Measurements from ENCODE around the gene PGAP6. TPM values are rescaled to one million over a fixed set of nuclear protein-coding genes. Genes with fewer than 3 reads are reported as not detected.
"Not testable (repeated sequence)": the region's sequence is repeated elsewhere in the genome, so short reads cannot be mapped to it uniquely, and the experiment has no call there.

Gene PGAP6
- total RNA-seq, 1 donor from 2014 or later: 11.0 TPM

DNA sequence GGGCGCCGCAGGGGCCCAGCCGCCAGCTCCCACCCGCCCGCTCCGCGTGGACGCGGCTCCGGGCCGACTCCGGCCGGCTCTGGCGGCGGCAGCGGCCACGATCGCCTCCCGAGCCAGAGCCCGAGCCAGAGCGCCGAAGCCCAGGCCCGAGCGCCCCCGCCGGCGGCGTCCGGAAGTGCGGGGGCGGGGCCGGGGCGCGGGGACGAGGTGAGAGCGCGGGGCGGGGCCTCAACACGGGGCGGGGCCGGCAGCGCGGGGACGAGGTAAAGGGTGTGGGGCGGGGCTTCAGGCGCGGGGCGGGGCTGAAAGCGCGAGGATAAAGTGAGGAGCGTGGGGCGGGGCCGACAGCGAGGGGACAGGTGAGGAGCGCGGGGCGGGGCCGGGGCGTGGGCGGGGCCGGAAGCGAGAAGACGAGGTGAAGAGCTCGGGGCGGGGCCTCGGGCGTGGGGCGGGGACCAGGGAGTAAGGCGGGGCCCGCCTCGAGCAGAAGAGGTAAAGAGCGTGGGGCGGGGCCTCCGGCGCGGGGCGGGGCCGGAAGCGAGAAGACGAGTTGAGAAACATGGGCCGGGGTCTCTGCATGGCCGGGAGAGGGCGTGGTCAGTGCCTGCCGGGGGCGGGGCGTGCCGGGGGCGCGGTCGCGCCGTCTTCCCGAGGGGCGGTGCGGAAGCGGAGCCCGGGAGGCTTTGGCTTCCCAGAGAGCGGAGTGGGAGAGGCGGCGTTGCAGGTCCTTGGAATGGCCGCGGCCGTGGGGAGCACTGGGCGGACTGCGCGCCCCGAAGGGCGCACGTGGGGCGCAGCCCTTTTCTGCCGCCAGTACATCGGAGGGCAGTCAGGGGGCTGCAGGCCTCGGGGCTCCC, 29.0 kb downstream of the PGAP6 start, which contains the start of gene AXIN1:
AXIN1 (minus strand) TSS at position 177 of the 857 bp plus-strand sequence. CDS start 5,698 bp downstream, outside the sequence.
- Histone ChIP-seq H3K9ac (ENCODE audit: low read depth in 1 of 3, low read length in 3 of 3) (peak within 1 kb of the TSS; percentile 65 to 77 (median 73)), H3K9me3 (ENCODE audit: control insufficient read depth in 3 of 3, low read length in 3 of 3) (no peaks in the 10 kb centered on the region), H3K4me3 (ENCODE audit: low read length in 3 of 3) (peak within 1 kb of the TSS; percentile 70 to 73 (median 70)), H3K4me1 (ENCODE audit: control insufficient read depth in 3 of 3, insufficient read depth in 3 of 3, low read length in 3 of 3) (peaks cover 5 to 9% (median 9%) of the 10 kb centered on the region in 3 donors), H3K27ac (ENCODE audit: low read depth, low read length) (peak within 1 kb of the TSS; percentile 19), H3K36me3 (ENCODE audit: control insufficient read depth in 3 of 3, insufficient read depth in 3 of 3, low read length in 3 of 3) (peaks cover 0 to 5% (median 4%) of the 10 kb centered on the region in 3 donors), H3K27me3 (ENCODE audit: control insufficient read depth in 3 of 3, insufficient read depth in 3 of 3, low read length in 3 of 3) (peaks cover 0 to 2% (median 0%) of the 10 kb centered on the region in 3 donors)

- Histone ChIP-seq H3K9ac (ENCODE audit: low read depth in 1 of 3, low read length in 3 of 3) (peak overlapping the region; percentile 65 to 77 (median 73)), H3K27me3 (ENCODE audit: control insufficient read depth in 3 of 3, insufficient read depth in 3 of 3, low read length in 3 of 3) (no peaks in the 10 kb centered on the region), H3K27ac (ENCODE audit: low read depth, low read length) (no peak overlapping the region), H3K4me1 (ENCODE audit: control insufficient read depth in 3 of 3, insufficient read depth in 3 of 3, low read length in 3 of 3) (peaks cover 5 to 9% (median 9%) of the 10 kb centered on the region in 3 donors), H3K4me3 (ENCODE audit: low read length in 3 of 3) (peak overlapping the region; percentile 70 to 73 (median 70)), H3K9me3 (ENCODE audit: control insufficient read depth in 3 of 3, low read length in 3 of 3) (no peaks in the 10 kb centered on the region), H3K36me3 (ENCODE audit: control insufficient read depth in 3 of 3, insufficient read depth in 3 of 3, low read length in 3 of 3) (peaks cover 4 to 5% (median 4%) of the 10 kb centered on the region in 3 donors)
Measured at GRCh38 chr16:351804-352520, 29.8 kb downstream of the PGAP6 start.

DNA sequence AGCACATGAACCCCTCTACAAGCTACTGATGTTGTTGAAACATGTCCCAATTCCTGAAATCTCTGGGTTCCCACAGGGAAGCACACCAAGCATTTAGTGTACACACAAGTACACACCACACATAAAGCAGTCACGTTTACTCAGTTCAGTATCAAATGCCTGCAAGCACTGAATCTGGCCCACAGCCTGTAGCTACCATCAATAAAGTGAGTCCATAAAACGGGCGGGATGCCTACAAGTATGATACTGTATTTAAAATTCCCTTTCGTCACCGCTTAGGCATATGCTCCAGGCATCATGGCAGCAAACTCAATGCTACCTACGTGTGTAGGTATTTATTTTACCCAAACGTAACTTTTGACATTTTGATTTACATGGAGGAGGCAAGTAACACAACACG, 31.6 kb downstream of the PGAP6 start:
- H3K4me1 ChIP-seq (ENCODE audit: control insufficient read depth in 3 of 3, insufficient read depth in 3 of 3, low read length in 3 of 3): peaks cover 5 to 9% (median 9%) of the 10 kb centered on the region in 3 donors
- no peak overlapping the region for H3K27ac ChIP-seq (ENCODE audit: low read depth, low read length)
- no peak overlapping the region for H3K4me3 ChIP-seq (ENCODE audit: low read length in 3 of 3)
- H3K27me3 ChIP-seq (ENCODE audit: control insufficient read depth in 3 of 3, insufficient read depth in 3 of 3, low read length in 3 of 3): no peaks in the 10 kb centered on the region
- peaks cover 8 to 17% (median 15%) of the 10 kb centered on the region in 3 donors for H3K36me3 ChIP-seq (ENCODE audit: control insufficient read depth in 3 of 3, insufficient read depth in 3 of 3, low read length in 3 of 3)
- H3K9ac ChIP-seq (ENCODE audit: low read depth in 1 of 3, low read length in 3 of 3): no peak overlapping the region
- no peaks in the 10 kb centered on the region for H3K9me3 ChIP-seq (ENCODE audit: control insufficient read depth in 3 of 3, low read length in 3 of 3)

- Histone ChIP-seq H3K4me1 (ENCODE audit: control insufficient read depth in 3 of 3, insufficient read depth in 3 of 3, low read length in 3 of 3) (peaks cover 5 to 9% (median 9%) of the 10 kb centered on the region in 3 donors), H3K36me3 (ENCODE audit: control insufficient read depth in 3 of 3, insufficient read depth in 3 of 3, low read length in 3 of 3) (peaks cover 14 to 24% (median 18%) of the 10 kb centered on the region in 3 donors), H3K27ac (ENCODE audit: low read depth, low read length) (no peak overlapping the region), H3K9ac (ENCODE audit: low read depth in 1 of 3, low read length in 3 of 3) (no peak overlapping the region), H3K9me3 (ENCODE audit: control insufficient read depth in 3 of 3, low read length in 3 of 3) (no peaks in the 10 kb centered on the region), H3K27me3 (ENCODE audit: control insufficient read depth in 3 of 3, insufficient read depth in 3 of 3, low read length in 3 of 3) (no peaks in the 10 kb centered on the region), H3K4me3 (ENCODE audit: low read length in 3 of 3) (no peak overlapping the region)
Measured at GRCh38 chr16:349211-349610, 32.6 kb downstream of the PGAP6 start.

DNA sequence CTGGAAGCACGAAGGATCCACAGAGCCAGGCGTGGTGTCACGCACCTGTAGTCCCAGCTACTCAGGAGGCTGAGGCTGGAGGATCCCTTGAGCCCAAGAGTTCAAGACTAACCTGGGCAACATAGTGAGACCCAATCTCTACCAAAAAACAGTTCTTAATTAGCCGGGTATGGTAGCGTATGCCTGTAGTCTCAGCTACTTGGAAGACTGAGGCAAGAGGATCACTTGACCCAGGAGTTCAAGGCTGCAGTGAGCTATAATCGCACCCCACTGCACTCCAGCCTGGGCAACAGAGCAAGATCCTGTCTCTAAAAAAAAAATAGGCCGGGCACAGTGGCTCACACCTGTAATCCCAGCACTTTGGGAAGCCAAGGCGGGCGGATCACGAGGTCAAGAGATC, 33.3 kb downstream of the PGAP6 start:
- not testable (repeated sequence) for H3K27ac ChIP-seq (ENCODE audit: low read depth, low read length); H3K27me3 ChIP-seq (ENCODE audit: control insufficient read depth in 3 of 3, insufficient read depth in 3 of 3, low read length in 3 of 3); H3K9me3 ChIP-seq (ENCODE audit: control insufficient read depth in 3 of 3, low read length in 3 of 3); H3K9ac ChIP-seq (ENCODE audit: low read depth in 1 of 3, low read length in 3 of 3); H3K4me1 ChIP-seq (ENCODE audit: control insufficient read depth in 3 of 3, insufficient read depth in 3 of 3, low read length in 3 of 3); H3K4me3 ChIP-seq (ENCODE audit: low read length in 3 of 3)
- H3K36me3 ChIP-seq (ENCODE audit: control insufficient read depth in 3 of 3, insufficient read depth in 3 of 3, low read length in 3 of 3): peaks cover 14 to 24% (median 18%) of the 10 kb centered on the region in 3 donors

DNA sequence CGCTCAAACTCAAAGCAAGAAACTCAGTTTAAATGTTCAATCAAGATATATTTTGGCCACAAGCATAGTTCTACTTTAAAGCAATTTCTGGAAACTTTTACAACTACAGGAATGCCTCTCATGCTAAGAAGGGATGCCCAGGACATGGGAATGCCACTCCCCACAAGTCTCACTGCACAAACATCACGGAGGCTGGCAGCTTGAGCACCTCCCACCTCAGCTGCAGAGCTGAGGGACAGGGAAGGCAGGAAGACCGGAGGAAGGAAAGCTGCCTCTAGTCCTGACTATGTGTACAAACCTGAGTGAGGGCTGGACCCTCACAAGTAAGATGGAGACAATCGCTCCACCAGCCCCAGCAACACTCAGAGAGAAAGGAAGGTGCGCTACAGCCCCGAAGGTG, 34.6 kb downstream of the PGAP6 start:
- no peaks in the 10 kb centered on the region for H3K9me3 ChIP-seq (ENCODE audit: control insufficient read depth in 3 of 3, low read length in 3 of 3)
- no peaks in the 10 kb centered on the region for H3K27me3 ChIP-seq (ENCODE audit: control insufficient read depth in 3 of 3, insufficient read depth in 3 of 3, low read length in 3 of 3)
- H3K27ac ChIP-seq (ENCODE audit: low read depth, low read length): no peak overlapping the region
- peaks cover 5 to 9% (median 5%) of the 10 kb centered on the region in 3 donors for H3K4me1 ChIP-seq (ENCODE audit: control insufficient read depth in 3 of 3, insufficient read depth in 3 of 3, low read length in 3 of 3)
- H3K36me3 ChIP-seq (ENCODE audit: control insufficient read depth in 3 of 3, insufficient read depth in 3 of 3, low read length in 3 of 3): peaks cover 14 to 32% (median 18%) of the 10 kb centered on the region in 3 donors
- no peak overlapping the region for H3K4me3 ChIP-seq (ENCODE audit: low read length in 3 of 3)
- no peak overlapping the region for H3K9ac ChIP-seq (ENCODE audit: low read depth in 1 of 3, low read length in 3 of 3)

DNA sequence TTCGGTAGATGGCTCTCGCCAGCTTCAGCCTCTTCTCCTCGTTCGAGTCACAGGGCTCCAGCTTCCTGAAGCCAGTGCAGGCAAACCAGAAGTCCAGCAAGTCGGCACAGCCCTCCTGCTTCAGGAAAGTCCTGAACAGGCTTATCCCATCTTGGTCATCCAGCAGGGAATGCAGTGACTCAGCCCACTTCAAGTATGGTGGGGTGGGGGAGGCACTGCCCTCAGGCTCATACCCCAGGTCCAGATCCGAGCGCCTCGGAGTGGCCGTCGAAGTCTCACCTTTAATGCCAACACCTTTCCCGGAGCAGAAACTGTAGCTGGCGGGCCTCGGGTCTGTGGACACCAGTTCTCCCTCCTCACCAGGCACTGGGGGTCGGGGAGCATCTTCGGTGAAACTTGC, 35.2 kb downstream of the PGAP6 start:
- no peak overlapping the region for H3K9ac ChIP-seq (ENCODE audit: low read depth in 1 of 3, low read length in 3 of 3)
- H3K36me3 ChIP-seq (ENCODE audit: control insufficient read depth in 3 of 3, insufficient read depth in 3 of 3, low read length in 3 of 3): peaks cover 14 to 32% (median 18%) of the 10 kb centered on the region in 3 donors
- peaks cover 3 to 9% (median 3%) of the 10 kb centered on the region in 3 donors for H3K4me1 ChIP-seq (ENCODE audit: control insufficient read depth in 3 of 3, insufficient read depth in 3 of 3, low read length in 3 of 3)
- H3K4me3 ChIP-seq (ENCODE audit: low read length in 3 of 3): no peak overlapping the region
- H3K27ac ChIP-seq (ENCODE audit: low read depth, low read length): no peak overlapping the region
- H3K9me3 ChIP-seq (ENCODE audit: control insufficient read depth in 3 of 3, low read length in 3 of 3): no peaks in the 10 kb centered on the region
- H3K27me3 ChIP-seq (ENCODE audit: control insufficient read depth in 3 of 3, insufficient read depth in 3 of 3, low read length in 3 of 3): no peaks in the 10 kb centered on the region

- Histone ChIP-seq H3K27ac (ENCODE audit: low read depth, low read length) (no peak overlapping the region), H3K9ac (ENCODE audit: low read depth in 1 of 3, low read length in 3 of 3) (no peak overlapping the region), H3K36me3 (ENCODE audit: control insufficient read depth in 3 of 3, insufficient read depth in 3 of 3, low read length in 3 of 3) (peaks cover 14 to 32% (median 18%) of the 10 kb centered on the region in 3 donors), H3K27me3 (ENCODE audit: control insufficient read depth in 3 of 3, insufficient read depth in 3 of 3, low read length in 3 of 3) (no peaks in the 10 kb centered on the region), H3K9me3 (ENCODE audit: control insufficient read depth in 3 of 3, low read length in 3 of 3) (no peaks in the 10 kb centered on the region), H3K4me1 (ENCODE audit: control insufficient read depth in 3 of 3, insufficient read depth in 3 of 3, low read length in 3 of 3) (peaks cover 0 to 1% (median 0%) of the 10 kb centered on the region in 3 donors), H3K4me3 (ENCODE audit: low read length in 3 of 3) (no peak overlapping the region)
Measured at GRCh38 chr16:345772-346171, 36.0 kb downstream of the PGAP6 start.

DNA sequence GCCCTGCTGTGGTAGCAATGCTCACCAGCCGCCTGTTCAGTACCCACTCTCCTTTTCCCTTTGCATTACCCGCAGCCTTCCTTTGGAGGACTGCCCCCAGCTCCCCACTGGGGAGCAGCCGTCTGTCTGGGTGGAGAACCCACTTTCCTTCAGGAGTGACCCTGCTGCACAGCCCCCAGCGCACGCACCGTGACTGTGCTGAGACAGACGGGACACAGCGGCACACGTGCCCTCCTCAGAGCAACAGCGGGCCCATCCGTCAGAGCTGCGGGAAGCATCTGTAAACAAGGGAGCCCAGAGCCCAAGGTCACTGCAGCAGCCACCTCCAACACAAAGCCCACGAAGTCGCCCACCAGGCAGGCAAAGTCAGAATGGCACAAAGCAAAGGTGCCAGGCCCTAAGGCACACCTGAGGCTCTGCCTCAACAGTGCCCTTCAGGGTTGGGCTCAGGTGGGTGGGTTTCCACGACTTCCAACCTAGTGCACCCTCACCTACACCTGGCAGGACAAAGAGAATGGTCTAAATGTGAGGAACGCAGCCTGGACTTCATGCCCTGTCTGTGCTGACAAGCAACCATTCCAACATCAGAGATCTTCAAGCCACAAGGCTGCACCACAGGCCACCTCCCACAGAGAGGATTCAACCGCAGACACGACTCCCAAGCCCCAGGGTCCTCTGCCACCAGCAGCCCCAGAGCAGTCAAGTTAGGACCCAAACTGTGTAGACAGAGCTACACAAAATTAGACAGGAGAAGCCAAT, 39.1 kb downstream of the PGAP6 start:
- no peak overlapping the region for H3K9ac ChIP-seq (ENCODE audit: low read depth in 1 of 3, low read length in 3 of 3)
- peaks cover 9 to 29% (median 18%) of the 10 kb centered on the region in 3 donors for H3K36me3 ChIP-seq (ENCODE audit: control insufficient read depth in 3 of 3, insufficient read depth in 3 of 3, low read length in 3 of 3)
- H3K4me1 ChIP-seq (ENCODE audit: control insufficient read depth in 3 of 3, insufficient read depth in 3 of 3, low read length in 3 of 3): peaks cover under 1 to 7% (median 4%) of the 10 kb centered on the region in 3 donors
- no peak overlapping the region for H3K27ac ChIP-seq (ENCODE audit: low read depth, low read length)
- no peaks in the 10 kb centered on the region for H3K9me3 ChIP-seq (ENCODE audit: control insufficient read depth in 3 of 3, low read length in 3 of 3)
- H3K4me3 ChIP-seq (ENCODE audit: low read length in 3 of 3): no peak overlapping the region
- no peaks in the 10 kb centered on the region for H3K27me3 ChIP-seq (ENCODE audit: control insufficient read depth in 3 of 3, insufficient read depth in 3 of 3, low read length in 3 of 3)
